Ishikawa (cell line): ENCODE measurements around the gene RPS3.

Experiments used
- CEBPB ChIP-seq: IDR thresholded peaks from 2 replicates; pipeline ENCODE4 v1.6.1; 2012
- CREB1 ChIP-seq: IDR thresholded peaks from 2 replicates; pipeline ENCODE4 v1.6.1; 2012; ENCODE audit warnings: low read depth
- EGR1 ChIP-seq: IDR thresholded peaks from 2 replicates; pipeline ENCODE4 v1.6.1; 2012
- EP300 ChIP-seq: IDR thresholded peaks from 2 replicates; pipeline ENCODE4 v1.6.1; 2012; ENCODE audit warnings: borderline replicate concordance
- FOXM1 ChIP-seq: IDR thresholded peaks from 2 replicates; pipeline ENCODE4 v1.6.1; 2012; ENCODE audit warnings: low read depth, borderline replicate concordance
- MAX ChIP-seq: IDR thresholded peaks from 2 replicates; pipeline ENCODE4 v1.6.1; 2012
- NFIC ChIP-seq: IDR thresholded peaks from 2 replicates; pipeline ENCODE4 v1.6.1; 2012
- RAD21 ChIP-seq: IDR thresholded peaks from 2 replicates; pipeline ENCODE4 v1.6.1; 2012; ENCODE audit warnings: low read depth
- REST ChIP-seq: IDR thresholded peaks from 2 replicates; pipeline ENCODE4 v1.6.1; 2012; ENCODE audit warnings: low read depth, mild to moderate bottlenecking
- TAF1 ChIP-seq: IDR thresholded peaks from 2 replicates; pipeline ENCODE4 v1.6.1; 2012; ENCODE audit warnings: low read depth, mild to moderate bottlenecking
- TCF12 ChIP-seq: IDR thresholded peaks from 2 replicates; pipeline ENCODE4 v1.6.1; 2012; ENCODE audit warnings: low read depth
- TEAD4 ChIP-seq: IDR thresholded peaks from 2 replicates; pipeline ENCODE4 v1.6.1; 2012
- USF1 ChIP-seq: IDR thresholded peaks from 2 replicates; pipeline ENCODE4 v1.6.1; 2012
- YY1 ChIP-seq: IDR thresholded peaks from 2 replicates; pipeline ENCODE4 v1.6.1; 2012; ENCODE audit warnings: low read depth
- ZBTB7A ChIP-seq: IDR thresholded peaks from 2 replicates; pipeline ENCODE4 v1.6.1; 2012; ENCODE audit warnings: low read depth

The RPS3 gene

DNA sequence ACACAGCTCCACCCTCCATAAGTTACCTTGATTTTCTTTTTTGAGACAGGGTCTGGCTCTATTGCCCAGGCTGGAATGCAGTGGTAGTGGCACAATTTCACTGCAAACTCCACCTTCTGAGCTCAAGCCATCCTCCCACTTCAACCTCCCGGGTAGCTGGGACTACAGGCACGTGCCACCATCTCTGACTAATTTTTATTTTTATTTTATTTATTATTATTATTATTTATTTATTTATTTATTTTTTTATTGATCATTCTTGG is 9.6 kb downstream of the RPS3 start:
- no peak for TF ChIP-seq EP300
- TF ChIP-seq REST, result no peak
- TF ChIP-seq USF1, result no peak
- no peak for TF ChIP-seq YY1
- no peak for TF ChIP-seq ZBTB7A
- TF ChIP-seq TCF12, result no peak
- no peak for TF ChIP-seq MAX
- no peak for TF ChIP-seq EGR1
- TF ChIP-seq TAF1, result no peak
- TF ChIP-seq FOXM1, result no peak
- no peak for TF ChIP-seq RAD21
- no peak for TF ChIP-seq NFIC
- no peak for TF ChIP-seq TEAD4
- no peak for TF ChIP-seq CREB1
- TF ChIP-seq CEBPB, result no peak

DNA sequence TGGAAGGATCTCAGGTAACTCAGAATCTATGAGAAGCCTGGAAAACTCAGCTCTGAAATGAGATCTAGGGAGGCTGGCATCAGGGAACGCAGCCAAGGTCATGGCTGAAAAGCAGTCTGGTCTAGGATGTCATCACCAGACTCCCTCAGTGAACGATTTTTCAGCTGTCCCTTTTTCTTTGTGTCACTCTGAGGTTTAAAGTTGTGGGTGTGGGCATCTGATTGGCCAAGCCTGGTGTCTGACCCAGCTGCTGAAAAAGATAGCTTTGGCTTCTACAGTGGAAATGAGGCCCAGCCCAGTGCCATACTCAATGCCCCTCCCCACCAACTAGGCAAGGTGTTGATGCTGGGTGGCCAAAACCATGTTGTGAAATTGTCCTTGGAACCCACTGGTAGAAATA is 14.5 kb downstream of the RPS3 start:
- no peak for TF ChIP-seq EGR1

DNA sequence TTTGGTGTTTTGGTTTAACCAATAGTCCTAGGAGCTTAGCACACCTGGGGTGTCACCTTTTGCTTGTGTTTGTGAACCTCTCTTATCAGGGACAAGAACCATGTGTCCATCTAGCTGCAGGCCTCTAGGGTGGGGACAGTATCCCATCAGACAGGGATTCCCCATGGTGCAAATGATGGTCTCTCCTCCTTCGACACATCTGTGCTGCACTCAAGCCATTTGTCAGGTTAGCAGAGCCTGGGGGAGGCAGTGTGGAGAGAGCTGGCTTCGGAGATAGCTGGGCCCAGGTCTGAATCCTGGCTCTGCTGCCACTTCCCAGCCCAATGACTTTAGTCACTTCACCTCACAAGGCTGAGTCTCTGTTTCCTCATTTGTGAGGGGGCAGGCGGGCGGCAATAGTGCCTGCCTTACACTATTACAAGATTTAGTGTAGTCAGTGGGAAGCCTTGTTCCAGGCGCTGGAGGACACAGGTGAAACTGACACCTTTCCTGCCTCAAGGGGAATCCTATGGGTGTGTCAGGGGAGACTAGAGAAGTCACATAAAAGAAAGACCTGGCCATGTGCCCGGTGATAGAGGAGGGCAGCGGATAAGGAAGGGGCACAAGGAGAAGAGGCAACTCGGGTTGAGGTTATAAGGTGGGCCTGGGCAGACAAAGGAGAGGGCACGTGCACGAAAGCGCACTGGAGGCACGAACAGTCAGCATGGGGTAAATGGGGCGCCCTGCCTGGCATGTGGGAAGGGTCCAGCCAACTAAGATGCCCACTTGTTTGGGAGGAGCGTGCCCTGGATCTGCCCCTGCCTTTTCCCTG is 21.1 kb downstream of the RPS3 start:
- no peak for TF ChIP-seq TAF1

DNA sequence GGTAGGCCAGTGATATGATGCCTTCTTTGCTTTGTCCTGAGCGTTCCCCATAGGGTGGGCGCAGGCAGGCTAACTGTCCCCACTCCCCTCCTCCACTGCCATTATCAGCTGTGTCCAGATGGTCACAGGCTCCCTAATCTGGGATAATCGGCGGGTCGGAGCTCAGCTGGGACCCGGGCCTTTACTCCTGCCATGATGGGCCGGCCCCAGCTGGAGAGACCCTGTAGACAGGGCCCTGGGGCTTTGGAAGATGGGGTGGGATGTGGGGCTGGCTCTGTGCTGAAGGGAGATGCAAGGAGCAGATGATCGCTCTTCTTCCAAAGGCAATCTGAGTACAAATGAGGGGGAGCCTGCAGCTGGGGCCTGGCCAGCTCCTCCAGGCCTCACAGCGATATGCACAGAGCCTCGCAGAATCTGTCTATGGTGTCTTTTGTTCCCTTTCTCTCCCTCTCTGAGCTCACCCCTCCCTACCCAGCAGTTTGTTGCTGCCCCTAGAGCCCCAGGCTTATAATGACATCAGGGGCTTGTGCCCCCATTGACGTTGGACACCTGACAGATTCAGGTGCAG is 21.8 kb downstream of the RPS3 start:
- no peak for TF ChIP-seq CREB1
- TF ChIP-seq NFIC, result no peak
- no peak for TF ChIP-seq USF1
- TF ChIP-seq FOXM1, result no peak
- no peak for TF ChIP-seq REST
- no peak for TF ChIP-seq MAX
- TF ChIP-seq TCF12, result no peak
- TF ChIP-seq EP300, result no peak
- no peak for TF ChIP-seq RAD21
- TF ChIP-seq YY1, result no peak
- no peak for TF ChIP-seq ZBTB7A
- TF ChIP-seq EGR1, result no peak
- TF ChIP-seq TEAD4, result no peak
- TF ChIP-seq TAF1, result no peak
- no peak for TF ChIP-seq CEBPB

- no peak for TF ChIP-seq TCF12
- no peak for TF ChIP-seq ZBTB7A
- TF ChIP-seq CREB1, result no peak
- TF ChIP-seq FOXM1, result no peak
- TF ChIP-seq USF1, result no peak
- TF ChIP-seq TEAD4, result no peak
- no peak for TF ChIP-seq YY1
- no peak for TF ChIP-seq EGR1
- TF ChIP-seq MAX, result no peak
- TF ChIP-seq NFIC, result no peak
- no peak for TF ChIP-seq TAF1
These were observed 22.6 kb downstream of the RPS3 start for GRCh38 chr11:75421902-75422247.
